Upper lobe of left lung (tissue), 6 donors: ENCODE results near the gene PICALM. TPM values are rescaled to one million over a fixed set of nuclear protein-coding genes. Genes with fewer than 3 reads are reported as not detected.

Experiments used
- ATAC-seq, 2 donors: fragments of 200-7000 bp; cut with Tn5 transposase; one replicate each; pipeline ENCODE4 v1.9.1; 2022; ENCODE audit warnings: mild to moderate bottlenecking in 2 of 2, moderate library complexity in 2 of 2; ENCODE audit not compliant: low FRiP score in 2 of 2
- DNase-seq, 2 donors: peaks; one replicate each; pipeline ENCODE4 v3.0.0-alpha.2; 2019 to 2020
- H3K27ac ChIP-seq, 4 donors: fragments of 200-600 bp; sonication (generic); one replicate each; pipeline ENCODE4 v1.5.1; 2016 to 2019
- H3K27me3 ChIP-seq, 4 donors: fragments of 200-600 bp; sonication (generic); one replicate each; pipeline ENCODE4 v1.5.1; 2017 to 2019
- H3K36me3 ChIP-seq, 4 donors: fragments of 200-600 bp; sonication (generic); one replicate each; pipeline ENCODE4 v1.5.1; 2016 to 2019
- H3K4me1 ChIP-seq, 4 donors: fragments of 200-600 bp; sonication (generic); one replicate each; pipeline ENCODE4 v1.5.1; 2018 to 2019
- H3K4me3 ChIP-seq, 4 donors: fragments of 200-600 bp; sonication (generic); one replicate each; pipeline ENCODE4 v1.5.1; 2017 to 2019; ENCODE audit warnings: mild to moderate bottlenecking in 2 of 4, moderate library complexity in 1 of 4
- H3K9me3 ChIP-seq, 4 donors: fragments of 200-600 bp; sonication (generic); one replicate each; pipeline ENCODE4 v1.5.1; 2018 to 2019
- EP300 ChIP-seq, 4 donors: sonication (generic); formaldehyde crosslinking; IDR thresholded peaks; one replicate each; pipeline ENCODE4 v1.5.1; 2017; ENCODE audit warnings: antibody characterized with exemption in 4 of 4, control low read depth in 2 of 4
- POLR2A ChIP-seq, 4 donors: fragments of 450-650 bp; IDR thresholded peaks; one replicate each; pipeline ENCODE4 v1.5.1; 2016 to 2017; ENCODE audit warnings: antibody characterized with exemption in 4 of 4, mild to moderate bottlenecking in 2 of 4
- POLR2AphosphoS5 ChIP-seq, 2 donors: sonication (generic); formaldehyde crosslinking; IDR thresholded peaks; one replicate each; pipeline ENCODE4 v1.5.1; 2017; ENCODE audit warnings: antibody characterized with exemption in 2 of 2
- WGBS, 2 donors: methylation state at CpG; one replicate each; pipeline ENCODE4 v1.1.5; 2017 to 2018; 5-methylcytosine and 5-hydroxymethylcytosine counted together
- total RNA-seq, 6 donors: library from RNA; depleted of rRNA in 4 of 6; stranded (reverse); fragments of >200 nt in 4 of 6; gene quantifications; one replicate each; pipeline versions ENCODE4 v1.1.0 to v1.2.1, GENCODE V29; 2016 to 2021
- TF ChIP-seq, protein P1 (sequence below), 6 experiments: fragments of 450-650 bp in 4 of 6; fragments of 200-600 bp in 2 of 6; sonication (generic) in 2 of 6; IDR thresholded peaks; one replicate each; pipeline ENCODE4 v1.5.1; 2016 to 2019; ENCODE audit warnings: antibody characterized with exemption in 6 of 6
- donor health status: DM: no; HTN: no; CAD: no; lungs with moderate emphysema.
- donor health status: DM: no; HTN: yes; CAD: no; lungs with severe emphysema.

Gene PICALM
- total RNA-seq, 6 donors from 2014 or later: 144 to 294 (median 198) TPM

DNA sequence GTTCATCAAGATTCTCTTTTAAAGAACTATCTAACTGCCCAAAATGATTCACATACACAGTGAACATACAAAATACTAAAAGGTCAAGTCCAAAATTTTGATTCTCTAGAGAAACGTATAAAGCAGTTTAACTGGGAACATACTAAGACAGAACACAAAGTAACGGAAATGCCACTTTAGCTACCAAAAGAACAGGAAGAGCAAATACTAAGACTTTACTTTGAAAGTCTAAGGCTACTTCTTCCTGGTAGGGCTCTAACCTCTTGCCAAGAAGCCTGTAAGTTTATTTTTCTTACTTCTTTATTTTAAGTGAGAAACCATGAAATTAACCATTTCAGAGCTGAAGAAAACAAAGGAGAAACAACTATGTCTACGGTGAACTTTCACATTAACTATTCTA lies 6.2 kb downstream of the PICALM start:
- no peaks in the 10 kb centered on the region for H3K9me3 ChIP-seq
- peaks cover 54 to 81% (median 70%) of the 10 kb centered on the region in 4 donors for H3K4me1 ChIP-seq
- peak overlapping the region; percentile 46 to 98 (median 68) for H3K27ac ChIP-seq
- 13% methylated on average over 3 of the region's 3 CpGs for WGBS, 2 donors
- H3K27me3 ChIP-seq: no peaks in the 10 kb centered on the region
- ATAC-seq (peak in 1 of 2 donors; percentile 57), DNase-seq (no peak)
- no peaks in the 10 kb centered on the region for H3K36me3 ChIP-seq
- TF ChIP-seq POLR2A (IDR thresholded peaks at IDR 0.05) (peak in 1 of 4 donors; percentile 14), EP300 (IDR thresholded peaks at IDR 0.05) (peak in 1 of 4 donors; percentile 19), POLR2AphosphoS5 (IDR thresholded peaks at IDR 0.05) (no peak)
- TF ChIP-seq, protein P1, sequence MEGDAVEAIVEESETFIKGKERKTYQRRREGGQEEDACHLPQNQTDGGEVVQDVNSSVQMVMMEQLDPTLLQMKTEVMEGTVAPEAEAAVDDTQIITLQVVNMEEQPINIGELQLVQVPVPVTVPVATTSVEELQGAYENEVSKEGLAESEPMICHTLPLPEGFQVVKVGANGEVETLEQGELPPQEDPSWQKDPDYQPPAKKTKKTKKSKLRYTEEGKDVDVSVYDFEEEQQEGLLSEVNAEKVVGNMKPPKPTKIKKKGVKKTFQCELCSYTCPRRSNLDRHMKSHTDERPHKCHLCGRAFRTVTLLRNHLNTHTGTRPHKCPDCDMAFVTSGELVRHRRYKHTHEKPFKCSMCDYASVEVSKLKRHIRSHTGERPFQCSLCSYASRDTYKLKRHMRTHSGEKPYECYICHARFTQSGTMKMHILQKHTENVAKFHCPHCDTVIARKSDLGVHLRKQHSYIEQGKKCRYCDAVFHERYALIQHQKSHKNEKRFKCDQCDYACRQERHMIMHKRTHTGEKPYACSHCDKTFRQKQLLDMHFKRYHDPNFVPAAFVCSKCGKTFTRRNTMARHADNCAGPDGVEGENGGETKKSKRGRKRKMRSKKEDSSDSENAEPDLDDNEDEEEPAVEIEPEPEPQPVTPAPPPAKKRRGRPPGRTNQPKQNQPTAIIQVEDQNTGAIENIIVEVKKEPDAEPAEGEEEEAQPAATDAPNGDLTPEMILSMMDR (IDR thresholded peaks at IDR 0.05): no peak
- peak overlapping the region in 2 of 4 donors; percentile 15 to 23 for H3K4me3 ChIP-seq

GRCh38 chr11:86061483-86062205 lies 7.2 kb downstream of the PICALM start:
- 72 to 77% methylated on average over 11 of the region's 11 CpGs for WGBS, 2 donors
- Histone ChIP-seq H3K36me3 (no peaks in the 10 kb centered on the region), H3K9me3 (no peaks in the 10 kb centered on the region), H3K4me1 (peaks cover 54 to 88% (median 71%) of the 10 kb centered on the region in 4 donors), H3K4me3 (peak overlapping the region in 2 of 4 donors; percentile 15 to 23), H3K27ac (peak overlapping the region; percentile 46 to 98 (median 68)), H3K27me3 (no peaks in the 10 kb centered on the region)
- DNase-seq (no peak), ATAC-seq (no peak)
- TF ChIP-seq POLR2AphosphoS5 (IDR thresholded peaks at IDR 0.05) (no peak), EP300 (IDR thresholded peaks at IDR 0.05) (no peak), POLR2A (IDR thresholded peaks at IDR 0.05) (no peak)
- TF ChIP-seq, protein P1 (IDR thresholded peaks at IDR 0.05): no peak

DNA sequence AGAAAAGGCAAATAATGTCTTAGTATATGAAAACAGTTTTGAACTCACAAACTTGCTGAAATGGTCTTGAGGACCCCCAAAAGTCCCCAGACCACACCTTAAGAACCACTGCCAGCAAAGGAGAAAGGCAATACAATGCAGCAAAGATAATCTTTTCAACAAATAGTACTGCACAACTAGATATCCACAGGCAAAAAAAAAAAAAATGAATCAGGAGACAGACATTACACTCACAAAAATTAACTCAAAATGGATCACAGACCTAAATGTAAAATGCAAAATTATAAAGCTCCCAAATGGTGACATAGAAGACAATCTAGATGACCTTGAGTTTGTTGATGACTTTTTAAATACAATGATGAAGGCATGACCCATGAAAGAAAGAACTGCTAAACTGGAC lies 8.3 kb downstream of the PICALM start:
- Histone ChIP-seq H3K9me3 (no peaks in the 10 kb centered on the region), H3K27ac (peak overlapping the region in 1 of 4 donors; percentile 2), H3K27me3 (no peaks in the 10 kb centered on the region), H3K4me1 (peaks cover 50 to 84% (median 76%) of the 10 kb centered on the region in 4 donors), H3K36me3 (no peaks in the 10 kb centered on the region), H3K4me3 (no peak overlapping the region)
- no peak for DNase-seq
- no peak for TF ChIP-seq POLR2AphosphoS5 (IDR thresholded peaks at IDR 0.05)
- TF ChIP-seq, protein P1 (IDR thresholded peaks at IDR 0.05): no peak
- no peak for TF ChIP-seq POLR2A (IDR thresholded peaks at IDR 0.05)
- no peak for TF ChIP-seq EP300 (IDR thresholded peaks at IDR 0.05)
- no peak for ATAC-seq

DNA sequence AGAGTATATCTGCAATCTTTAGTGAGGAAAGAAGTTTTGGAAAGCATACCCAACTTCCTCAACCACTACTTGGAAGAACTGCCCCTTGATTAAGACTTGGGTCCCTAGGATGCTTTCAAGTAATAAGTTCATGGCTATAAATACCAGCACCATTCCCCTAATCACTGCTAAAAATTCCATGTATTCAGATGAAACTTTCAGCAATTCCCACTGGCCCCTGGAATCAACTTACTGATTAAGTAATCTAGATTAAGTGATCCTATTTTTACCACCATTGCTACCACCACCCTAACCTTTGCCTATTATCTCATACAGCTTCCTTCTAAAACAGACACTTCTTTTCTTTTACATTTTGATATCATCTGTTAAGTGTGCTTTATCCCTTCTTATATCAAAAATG lies 10.5 kb downstream of the PICALM start:
- Histone ChIP-seq H3K27me3 (no peaks in the 10 kb centered on the region), H3K36me3 (no peaks in the 10 kb centered on the region), H3K4me3 (no peak overlapping the region), H3K9me3 (no peaks in the 10 kb centered on the region), H3K27ac (no peak overlapping the region), H3K4me1 (peaks cover 55 to 84% (median 73%) of the 10 kb centered on the region in 4 donors)
- TF ChIP-seq EP300 (IDR thresholded peaks at IDR 0.05) (no peak), POLR2AphosphoS5 (IDR thresholded peaks at IDR 0.05) (no peak), POLR2A (IDR thresholded peaks at IDR 0.05) (no peak)
- TF ChIP-seq, protein P1 (IDR thresholded peaks at IDR 0.05): no peak
- ATAC-seq (peak in 1 of 2 donors; percentile 15), DNase-seq (no peak)
